Uterus (tissue), 4 donors: ENCODE data around the gene PIK3CB. TPM values are rescaled to one million over a fixed set of nuclear protein-coding genes. Genes with fewer than 3 reads are reported as not detected.
"Not testable (repeated sequence)": the region's sequence is repeated elsewhere in the genome, so short reads cannot be mapped to it uniquely, and the experiment has no call there.

Experiments used
- DNase-seq, 2 donors: peaks; one replicate each; pipeline ENCODE4 v3.0.0-alpha.2; 2019 to 2020
- H3K27ac ChIP-seq, 2 donors: fragments of 200-600 bp; sonication (generic); 1 replicate in 1 of 2; 2 replicates in 1 of 2; pipeline ENCODE4 v1.5.1; 2016 to 2018
- H3K27me3 ChIP-seq, 2 donors: fragments of 200-600 bp; sonication (generic); one replicate each; pipeline ENCODE4 v1.5.1; 2018 to 2019; ENCODE audit warnings: control low read depth in 1 of 2
- H3K36me3 ChIP-seq, 2 donors: fragments of 200-600 bp; sonication (generic); one replicate each; pipeline ENCODE4 v1.5.1; 2019; ENCODE audit warnings: control low read depth in 1 of 2
- H3K4me1 ChIP-seq, 2 donors: fragments of 200-600 bp; sonication (generic); one replicate each; pipeline ENCODE4 v1.5.1; 2018 to 2019; ENCODE audit warnings: control low read depth in 1 of 2
- H3K4me3 ChIP-seq, 2 donors: fragments of 200-600 bp; sonication (generic); 1 replicate in 1 of 2; 2 replicates in 1 of 2; pipeline ENCODE4 v1.5.1; 2018 to 2019; ENCODE audit warnings: mild to moderate bottlenecking in 1 of 2
- H3K9me3 ChIP-seq, 2 donors: fragments of 200-600 bp; sonication (generic); one replicate each; pipeline ENCODE4 v1.5.1; 2019; ENCODE audit warnings: control low read depth in 1 of 2
- CTCF ChIP-seq, 4 experiments: fragments of 200-600 bp in 2 of 4; fragments of 450-650 bp in 2 of 4; sonication (generic) in 2 of 4; IDR thresholded peaks; one replicate each; pipeline ENCODE4 v1.5.1; 2016 to 2019; ENCODE audit warnings: antibody characterized with exemption in 4 of 4, mild to moderate bottlenecking in 2 of 4, moderate library complexity in 1 of 4
- POLR2A ChIP-seq, 2 donors: fragments of 450-650 bp; IDR thresholded peaks; one replicate each; pipeline ENCODE4 v1.6.1; 2016; ENCODE audit warnings: antibody characterized with exemption in 2 of 2, mild to moderate bottlenecking in 1 of 2, moderate library complexity in 1 of 2
- intact Hi-C: fragments of 100-400 bp; cut with DNase I; formaldehyde crosslinking; loops from one replicate; pipeline ENCODE4 v1.15.1; 2023; ENCODE audit warnings: low total_unique reads
- total RNA-seq, 4 donors: library from RNA; depleted of rRNA in 3 of 4; stranded (reverse); fragments of >200 nt in 3 of 4; gene quantifications; one replicate each; pipeline versions ENCODE4 v1.1.0 to v1.2.4, GENCODE V29; 2014 to 2023
- donor health status: DM: yes; HTN: yes; CAD: no.

The PIK3CB gene
- total RNA-seq, 4 donors from 2014 or later = 5.6 to 37.5 (median 17.0) TPM

GRCh38 chr3:138829886-138830510 lies 4.7 kb downstream of the PIK3CB start:
- H3K4me3 ChIP-seq = no peak overlapping the region
- intact Hi-C loops = no loop called here
- no peaks in the 10 kb centered on the region for H3K9me3 ChIP-seq
- TF ChIP-seq CTCF (IDR thresholded peaks at IDR 0.05) (no peak), POLR2A (IDR thresholded peaks at IDR 0.05) (no peak)
- no peaks in the 10 kb centered on the region for H3K36me3 ChIP-seq
- no peak for DNase-seq
- peaks cover 0 to 3% of the 10 kb centered on the region in 2 donors for H3K4me1 ChIP-seq
- no peaks in the 10 kb centered on the region for H3K27me3 ChIP-seq
- H3K27ac ChIP-seq = no peak overlapping the region

DNA sequence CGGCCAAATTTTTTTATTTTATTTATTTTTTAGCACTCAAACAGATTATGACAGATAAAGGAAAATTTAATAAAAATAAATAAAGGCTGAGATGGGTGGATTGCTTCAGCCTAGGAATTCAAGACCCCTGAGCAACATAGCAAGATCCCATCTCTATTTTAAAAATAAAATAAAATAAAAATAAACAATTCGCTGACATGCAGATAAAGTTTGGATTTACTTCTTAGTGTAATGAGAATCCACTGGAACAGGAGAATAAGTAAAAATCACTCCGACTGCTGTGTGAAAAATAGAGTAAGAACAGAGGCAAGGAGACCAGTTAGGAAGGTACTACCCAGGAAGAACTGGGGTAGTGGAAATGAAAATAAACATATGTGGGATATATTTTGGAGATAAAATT lies 5.6 kb downstream of the PIK3CB start:
- TF ChIP-seq CTCF (IDR thresholded peaks at IDR 0.05) (no peak), POLR2A (IDR thresholded peaks at IDR 0.05) (no peak)
- Histone ChIP-seq H3K36me3 (no peaks in the 10 kb centered on the region), H3K27ac (no peak overlapping the region), H3K4me1 (peaks cover 0 to 3% of the 10 kb centered on the region in 2 donors), H3K27me3 (no peaks in the 10 kb centered on the region), H3K4me3 (no peak overlapping the region), H3K9me3 (no peaks in the 10 kb centered on the region)
- no peak for DNase-seq
- intact Hi-C loops = no loop called here

DNA sequence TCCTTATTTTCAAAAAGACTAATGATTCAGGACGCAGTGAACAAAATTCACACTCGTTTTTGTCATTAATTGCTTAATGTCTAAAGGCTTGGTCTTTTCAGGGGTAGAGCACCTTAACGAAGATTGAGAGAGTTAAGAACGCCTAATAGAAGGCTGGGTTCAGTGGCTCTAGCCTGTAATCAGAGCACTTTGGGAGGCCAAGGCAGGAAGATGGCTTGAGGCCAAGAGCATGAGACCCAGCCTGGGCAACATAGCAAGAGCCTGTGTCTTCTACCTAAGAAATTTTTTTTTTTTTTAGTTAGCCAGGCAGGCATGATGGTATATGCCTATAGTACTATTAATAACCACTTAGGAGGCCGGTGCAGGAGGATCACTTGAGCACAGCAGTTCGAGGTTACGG lies 7.5 kb downstream of the PIK3CB start:
- Histone ChIP-seq H3K27me3 (no peaks in the 10 kb centered on the region), H3K9me3 (no peaks in the 10 kb centered on the region), H3K27ac (no peak overlapping the region), H3K36me3 (no peaks in the 10 kb centered on the region), H3K4me3 (no peak overlapping the region), H3K4me1 (no peaks in the 10 kb centered on the region)
- no peak for DNase-seq
- intact Hi-C loops = no loop called here
- TF ChIP-seq CTCF (IDR thresholded peaks at IDR 0.05) = no peak
- no peak for TF ChIP-seq POLR2A (IDR thresholded peaks at IDR 0.05)

DNA sequence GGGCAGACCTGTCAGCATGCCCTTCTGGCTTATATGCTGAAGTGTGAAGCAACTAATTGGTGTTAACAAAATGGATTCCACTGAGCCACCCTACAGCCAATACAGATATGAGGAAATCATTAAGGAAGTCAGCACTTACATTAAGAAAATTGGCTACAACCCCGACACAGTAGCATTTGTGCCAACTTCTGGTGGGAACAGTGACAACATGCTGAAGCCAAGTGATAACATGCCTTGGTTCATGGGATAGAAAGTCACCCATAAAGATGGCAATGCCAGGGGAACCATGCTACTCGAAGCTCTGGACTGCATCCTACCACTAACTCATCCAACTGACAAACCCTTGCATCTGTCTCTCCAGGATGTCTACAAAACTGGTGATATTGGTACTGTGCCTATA lies 9.4 kb downstream of the PIK3CB start:
- no peak overlapping the region for H3K27ac ChIP-seq
- H3K27me3 ChIP-seq = no peaks in the 10 kb centered on the region
- intact Hi-C loops = no loop called here
- no peaks in the 10 kb centered on the region for H3K4me1 ChIP-seq
- TF ChIP-seq POLR2A (IDR thresholded peaks at IDR 0.05) (no peak), CTCF (IDR thresholded peaks at IDR 0.05) (no peak)
- H3K36me3 ChIP-seq = no peaks in the 10 kb centered on the region
- no peaks in the 10 kb centered on the region for H3K9me3 ChIP-seq
- no peak for DNase-seq
- H3K4me3 ChIP-seq = no peak overlapping the region

DNA sequence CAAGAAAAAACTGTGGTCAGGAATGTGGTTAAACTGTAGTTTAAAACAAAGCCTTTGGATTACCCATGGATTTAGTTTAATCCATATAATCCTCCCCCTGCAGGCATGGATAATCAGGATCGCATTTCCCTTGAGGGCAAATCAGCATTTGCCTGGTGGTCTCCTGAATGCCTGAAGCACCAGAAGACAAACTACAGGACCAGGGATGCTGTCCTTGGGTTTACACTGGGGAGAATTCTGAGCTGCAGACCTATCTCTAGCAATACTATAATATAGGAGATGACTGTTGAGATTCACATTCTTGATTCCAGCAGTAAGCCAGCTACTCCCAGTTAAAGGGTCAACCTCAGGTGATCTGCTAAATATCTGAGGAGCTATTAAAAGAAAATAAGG lies 10.6 kb downstream of the PIK3CB start:
- Histone ChIP-seq H3K4me3 (no peak overlapping the region), H3K9me3 (no peaks in the 10 kb centered on the region), H3K36me3 (no peaks in the 10 kb centered on the region), H3K4me1 (no peaks in the 10 kb centered on the region), H3K27me3 (no peaks in the 10 kb centered on the region), H3K27ac (no peak overlapping the region)
- TF ChIP-seq CTCF (IDR thresholded peaks at IDR 0.05) (no peak), POLR2A (IDR thresholded peaks at IDR 0.05) (no peak)
- DNase-seq = no peak
- intact Hi-C loops = no loop called here

DNA sequence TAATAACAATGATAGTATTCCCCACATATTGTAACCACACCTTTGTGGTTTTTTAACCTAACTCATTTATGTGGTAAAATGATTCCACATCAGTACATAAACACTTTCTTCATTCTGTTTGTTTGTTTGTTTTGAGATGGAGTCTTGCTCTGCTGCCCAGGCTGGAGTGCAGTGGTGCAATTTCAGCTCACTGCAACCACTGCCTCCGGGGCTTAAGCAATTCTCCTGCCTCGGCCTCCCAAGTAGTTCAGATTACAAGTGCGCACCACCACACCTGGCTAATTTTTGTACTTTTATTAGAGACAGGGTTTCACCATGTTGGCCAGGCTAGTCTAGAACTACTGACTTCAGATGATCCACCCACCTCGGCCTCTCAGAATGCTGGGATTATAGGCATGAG lies 14.3 kb downstream of the PIK3CB start:
- H3K4me1 ChIP-seq, H3K9me3 ChIP-seq, H3K36me3 ChIP-seq, intact Hi-C loops, H3K4me3 ChIP-seq, H3K27ac ChIP-seq, DNase-seq, H3K27me3 ChIP-seq: not testable (repeated sequence)
